ENCODE results near the gene COL18A1.

DNA sequence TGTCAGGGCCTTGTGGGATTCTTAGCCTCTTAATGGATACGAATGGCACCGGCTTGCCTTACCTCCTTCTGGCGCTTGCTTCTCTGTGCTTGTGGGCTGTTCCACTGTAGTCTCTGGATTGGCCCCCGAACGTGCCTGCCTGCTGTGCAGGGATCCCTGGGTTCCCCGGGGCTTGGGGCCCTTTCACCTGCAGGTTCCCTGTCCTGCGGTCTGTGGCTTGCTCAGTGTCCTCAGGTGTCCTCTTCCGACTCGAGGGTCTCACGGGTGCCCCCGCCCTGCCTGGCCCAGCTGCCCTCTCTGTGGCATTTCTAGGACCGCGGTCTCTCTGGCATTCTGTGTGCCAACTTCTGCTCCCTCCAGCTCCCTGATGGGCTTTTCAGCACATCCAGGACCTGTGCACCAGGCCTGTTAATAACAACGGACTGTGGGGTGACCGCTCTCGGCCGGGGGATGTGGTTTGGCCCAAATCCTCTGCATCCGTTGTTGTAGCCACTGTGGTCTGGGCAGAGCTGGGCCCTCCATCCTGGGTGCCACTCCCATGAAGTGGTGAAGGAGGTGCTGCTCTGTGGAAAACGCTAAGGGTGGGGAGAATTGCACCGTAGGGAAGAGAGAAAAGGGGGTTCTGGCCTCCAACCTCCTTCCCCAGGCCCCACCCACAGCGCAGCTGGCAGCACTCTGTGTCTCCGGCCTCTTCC, 12.4 kb downstream of the COL18A1 start:
- TF ChIP-seq, protein P1, sequence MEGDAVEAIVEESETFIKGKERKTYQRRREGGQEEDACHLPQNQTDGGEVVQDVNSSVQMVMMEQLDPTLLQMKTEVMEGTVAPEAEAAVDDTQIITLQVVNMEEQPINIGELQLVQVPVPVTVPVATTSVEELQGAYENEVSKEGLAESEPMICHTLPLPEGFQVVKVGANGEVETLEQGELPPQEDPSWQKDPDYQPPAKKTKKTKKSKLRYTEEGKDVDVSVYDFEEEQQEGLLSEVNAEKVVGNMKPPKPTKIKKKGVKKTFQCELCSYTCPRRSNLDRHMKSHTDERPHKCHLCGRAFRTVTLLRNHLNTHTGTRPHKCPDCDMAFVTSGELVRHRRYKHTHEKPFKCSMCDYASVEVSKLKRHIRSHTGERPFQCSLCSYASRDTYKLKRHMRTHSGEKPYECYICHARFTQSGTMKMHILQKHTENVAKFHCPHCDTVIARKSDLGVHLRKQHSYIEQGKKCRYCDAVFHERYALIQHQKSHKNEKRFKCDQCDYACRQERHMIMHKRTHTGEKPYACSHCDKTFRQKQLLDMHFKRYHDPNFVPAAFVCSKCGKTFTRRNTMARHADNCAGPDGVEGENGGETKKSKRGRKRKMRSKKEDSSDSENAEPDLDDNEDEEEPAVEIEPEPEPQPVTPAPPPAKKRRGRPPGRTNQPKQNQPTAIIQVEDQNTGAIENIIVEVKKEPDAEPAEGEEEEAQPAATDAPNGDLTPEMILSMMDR (IDR thresholded peaks at IDR 0.05; ENCODE audit: control extremely low read depth in 1 of 3, insufficient read depth in 1 of 3, low read depth in 1 of 3, low read length in 3 of 3) = no peak
- TF ChIP-seq POLR2A (IDR thresholded peaks at IDR 0.05; ENCODE audit: control extremely low read depth in 1 of 2, low read depth in 2 of 2, low read length in 2 of 2) (no peak), RNF2 (IDR thresholded peaks at IDR 0.05; ENCODE audit: borderline replicate concordance, low read depth, low read length, missing control alignments, poor library complexity, severe bottlenecking) (no peak), GABPA (IDR thresholded peaks at IDR 0.05; ENCODE audit: borderline replicate concordance, insufficient read depth, low read length) (no peak), EZH2 (IDR thresholded peaks at IDR 0.05; ENCODE audit: low read depth, low read length, severe bottlenecking) (no peak), TBP (IDR thresholded peaks at IDR 0.05; ENCODE audit: low read depth, low read length) (no peak), TEAD4 (IDR thresholded peaks at IDR 0.05; ENCODE audit: low read depth, low read length) (no peak), MAFK (IDR thresholded peaks at IDR 0.05; ENCODE audit: low read depth, low read length) (no peak), EGR1 (IDR thresholded peaks at IDR 0.05; ENCODE audit: borderline replicate concordance, low read depth, low read length) (no peak), EP300 (IDR thresholded peaks at IDR 0.05; ENCODE audit: borderline replicate concordance in 1 of 2, low read depth in 2 of 2, low read length in 2 of 2) (no peak), POU5F1 (IDR thresholded peaks at IDR 0.05; ENCODE audit: low read depth, low read length) (no peak)

Data from H1 (cell line).